Kidney (tissue), 14 donors: ENCODE results near the gene TMEM255B. TPM values are rescaled to one million over a fixed set of nuclear protein-coding genes. Genes with fewer than 3 reads are reported as not detected.

Experiments used
- DNase-seq, 5 donors: peaks; one replicate each; pipeline ENCODE4 v3.0.0-alpha.2; 2013 to 2020
- FAIRE-seq: peaks from 2 replicates; lab custom pipeline; 2012; peaks lifted over from hg19 to GRCh38; lab: Jason Lieb, UNC
- H3K27ac ChIP-seq, 2 donors: one replicate each; pipeline ENCODE4 v1.7.0; 2013; ENCODE audit warnings: low read depth in 2 of 2, low read length in 2 of 2, inconsistent platforms in 1 of 2
- H3K27me3 ChIP-seq: one replicate; pipeline ENCODE4 v1.7.1; 2013; ENCODE audit warnings: low read length, inconsistent platforms; ENCODE audit not compliant: control insufficient read depth, insufficient read depth
- H3K36me3 ChIP-seq, 3 donors: one replicate each; pipeline versions ENCODE4 v1.7.0 to v1.7.1; 2013; ENCODE audit warnings: low read length in 3 of 3, control low read depth in 1 of 3, inconsistent platforms in 1 of 3; ENCODE audit not compliant: insufficient read depth in 3 of 3, control insufficient read depth in 2 of 3
- H3K4me1 ChIP-seq, 3 donors: one replicate each; pipeline versions ENCODE4 v1.7.0 to v1.7.1; 2013; ENCODE audit warnings: low read length in 3 of 3, inconsistent platforms in 1 of 3, low read depth in 1 of 3; ENCODE audit not compliant: control insufficient read depth in 2 of 3, insufficient read depth in 2 of 3
- H3K4me3 ChIP-seq, 3 donors: one replicate each; pipeline versions ENCODE4 v1.7.0 to v1.8.1; 2013; ENCODE audit warnings: low read length in 3 of 3, control low read depth in 1 of 3, inconsistent platforms in 1 of 3
- H3K9ac ChIP-seq, 3 donors: one replicate each; pipeline versions ENCODE4 v1.7.0 to v1.7.1; 2013; ENCODE audit warnings: low read length in 3 of 3, control low read depth in 1 of 3, inconsistent platforms in 1 of 3
- H3K9me3 ChIP-seq, 3 donors: one replicate each; pipeline versions ENCODE4 v1.7.0 to v1.7.1; 2013; ENCODE audit warnings: low read length in 3 of 3, control low read depth in 1 of 3, inconsistent platforms in 1 of 3; ENCODE audit not compliant: control insufficient read depth in 2 of 3, insufficient read depth in 1 of 3
- CTCF ChIP-seq: IDR thresholded peaks from 3 replicates; pipeline ENCODE4 v1.5.1; 2012; ENCODE audit warnings: mild to moderate bottlenecking, moderate library complexity, borderline replicate concordance; ENCODE audit not compliant: insufficient read depth; ENCODE audit errors: extremely low read depth
- intact Hi-C: fragments of 100-400 bp; cut with DNase I; formaldehyde crosslinking; loops from one replicate; pipeline ENCODE4 v1.11.1; 2022
- polyA plus RNA-seq: library from polyadenylated mRNA; stranded (reverse); fragments of 350-450 nt; fragmentation: Illumina TruSeq; extraction: RNeasy Lipid Tissue Mini Kit (QIAGEN cat#74804); gene quantifications from one replicate; pipeline ENCODE4 v1.2.3, GENCODE V29; 2014; ENCODE audit warnings: low read depth, low replicate concordance; ENCODE audit not compliant: insufficient read depth
- total RNA-seq: library from RNA; stranded (reverse); fragmentation: NEBNext Ultra II Directional; extraction: Animal tissue kit (Norgen Biotek cat#: 25700); gene quantifications from one replicate; pipeline ENCODE4 v1.2.1, GENCODE V29; 2021
- donor health status: control.
- donor health status: control.
- donor health status: control.
- donor health status: control.
- donor health status: control.
- donor health status: DM: yes; HTN: yes; CAD: no.
- donor health status: Normal renal cell carcinoma (clear cell type).

Gene TMEM255B
- total and polyA plus RNA-seq, 2 donors from 2014 or later = 11.9 to 29.3 TPM

GRCh38 chr13:113792886-113793717 is 34.1 kb downstream of the TMEM255B start:
- intact Hi-C loops = no loop called here

DNA sequence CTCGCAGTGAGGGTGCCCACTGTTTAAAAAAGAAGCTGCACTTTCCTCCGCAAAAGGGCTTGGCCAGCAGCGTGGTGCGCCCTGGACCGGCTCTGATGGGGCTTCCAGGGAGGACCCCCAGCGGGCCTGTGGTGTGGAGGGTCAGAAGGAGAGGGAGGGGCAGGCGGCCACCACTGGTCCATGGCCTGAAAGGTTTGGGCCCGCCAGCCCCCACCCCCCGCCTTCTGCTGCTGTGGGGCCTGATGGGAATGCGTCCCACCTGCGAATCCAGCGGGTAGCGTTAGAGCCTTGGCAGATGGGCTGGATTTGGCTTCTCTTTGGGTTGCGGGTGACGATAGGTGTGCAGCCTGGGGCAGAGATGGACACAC is 34.7 kb downstream of the TMEM255B start:
- intact Hi-C loops = no loop called here
- DNase-seq = no peak
- Histone ChIP-seq H3K27ac (no peak overlapping the region), H3K4me3 (no peak overlapping the region), H3K4me1 (no peaks in the 10 kb centered on the region), H3K9me3 (peaks cover 0 to 3% (median 0%) of the 10 kb centered on the region in 3 donors), H3K36me3 (no peaks in the 10 kb centered on the region), H3K27me3 (peaks cover 2% of the 10 kb centered on the region), H3K9ac (no peak overlapping the region)
- no peak for TF ChIP-seq CTCF
- FAIRE-seq = no peak

More at GRCh38 chr13:113792886-113793717, 34.1 kb downstream of the TMEM255B start:
- peak in 1 of 5 donors; percentile 35 for DNase-seq
- Histone ChIP-seq H3K9ac (no peak overlapping the region), H3K4me1 (no peaks in the 10 kb centered on the region), H3K27me3 (no peaks in the 10 kb centered on the region), H3K4me3 (no peak overlapping the region), H3K27ac (no peak overlapping the region), H3K9me3 (peaks cover 0 to 2% (median 0%) of the 10 kb centered on the region in 3 donors), H3K36me3 (no peaks in the 10 kb centered on the region)
- TF ChIP-seq CTCF = no peak
- FAIRE-seq = no peak

DNA sequence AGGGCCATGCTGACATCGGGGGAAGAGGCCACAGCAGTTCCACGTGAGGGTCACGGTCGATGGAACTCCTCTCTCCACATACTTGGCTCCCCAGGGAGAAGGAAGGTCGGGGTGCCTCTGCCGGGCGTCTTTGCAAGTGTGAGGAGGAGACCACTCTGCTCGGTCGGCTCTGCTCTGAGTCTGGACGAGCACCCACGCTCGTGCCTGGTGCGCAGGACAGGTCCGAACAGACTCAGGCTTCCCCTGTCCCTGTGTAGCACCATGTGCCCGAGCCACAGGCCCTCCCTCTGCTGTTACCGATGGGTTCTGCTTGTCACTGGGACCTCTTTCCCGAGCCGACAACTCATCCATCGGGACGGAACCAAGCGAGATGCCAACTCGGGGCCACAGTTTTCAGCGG is 35.1 kb downstream of the TMEM255B start:
- DNase-seq (peak in 1 of 5 donors; percentile 28), FAIRE-seq (no peak)
- TF ChIP-seq CTCF = no peak
- H3K9me3 ChIP-seq = peaks cover 0 to 3% (median 0%) of the 10 kb centered on the region in 3 donors
- intact Hi-C loops = no loop called here
- no peaks in the 10 kb centered on the region for H3K36me3 ChIP-seq
- H3K4me1 ChIP-seq = no peaks in the 10 kb centered on the region
- H3K9ac ChIP-seq = no peak overlapping the region
- H3K4me3 ChIP-seq = no peak overlapping the region
- peaks cover 2% of the 10 kb centered on the region for H3K27me3 ChIP-seq
- no peak overlapping the region for H3K27ac ChIP-seq
